ENCODE measurements around the gene AKNA.

DNA sequence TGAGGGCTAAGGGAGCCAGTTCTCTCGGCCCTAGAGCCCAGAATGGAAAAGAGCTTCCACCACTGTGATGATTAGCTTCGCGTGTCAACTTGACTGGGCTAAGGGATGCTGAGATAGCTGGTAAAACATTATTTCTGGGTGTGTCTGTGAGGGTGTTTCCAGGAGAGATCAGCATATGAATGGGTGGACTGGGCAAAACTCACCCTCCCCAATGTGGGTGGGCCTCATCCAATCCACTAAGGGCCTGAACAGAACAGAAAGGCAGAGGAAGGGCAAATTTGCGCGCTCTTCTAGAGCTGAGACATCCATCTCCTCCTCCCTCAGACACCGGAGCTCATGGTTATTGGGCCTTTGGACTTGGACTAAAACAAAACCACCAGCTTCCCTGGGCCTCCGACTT, 20.9 kb upstream of the AKNA start:
- TF ChIP-seq CTCF (IDR thresholded peaks at IDR 0.05) = no peak
- TF ChIP-seq POLR2AphosphoS5 (IDR thresholded peaks at IDR 0.05) = no peak
- TF ChIP-seq POLR2A (IDR thresholded peaks at IDR 0.05) = no peak
- no peak for TF ChIP-seq EP300 (IDR thresholded peaks at IDR 0.05)

Measured in sigmoid colon (tissue), 4 donors.